GM12878 (cell line): Measurements from ENCODE around the gene REEP3.

Experiments used
- CTCF ChIP-seq, 3 experiments: IDR thresholded peaks in 2 of 3; conservative IDR thresholded peaks in 1 of 3; 2 replicates each; pipeline ENCODE4 v1.5.1; 2011; ENCODE audit warnings: low read depth in 3 of 3, low read length in 3 of 3, mild to moderate bottlenecking in 3 of 3, control low read depth in 2 of 3, moderate library complexity in 2 of 3, inconsistent platforms in 1 of 3, mixed read lengths in 1 of 3; ENCODE audit not compliant: control insufficient read depth in 2 of 3, insufficient read depth in 1 of 3; ENCODE audit errors: extremely low read depth in 1 of 3
- TARDBP ChIP-seq: IDR thresholded peaks from 2 replicates; pipeline ENCODE4 v1.6.1; 2016; ENCODE audit warnings: borderline replicate concordance

- no peak for TF ChIP-seq TARDBP
- TF ChIP-seq CTCF (IDR thresholded peaks at IDR 0.05 in 2 of 3, conservative IDR thresholded peaks at IDR 0.05 in 1 of 3; ENCODE audit: control insufficient read depth in 2 of 3, extremely low read depth in 1 of 3, insufficient read depth in 1 of 3, low read depth in 3 of 3, low read length in 3 of 3), result no peak
Measured at GRCh38 chr10:63583909-63584724, 62.9 kb downstream of the REEP3 start.
